Vagina (tissue), 2 donors: ENCODE data around the gene MROH2B. TPM values are rescaled to one million over a fixed set of nuclear protein-coding genes. Genes with fewer than 3 reads are reported as not detected.

Experiments
- DNase-seq, 2 donors: peaks; one replicate each; pipeline ENCODE4 v3.0.0-alpha.2; 2017; ENCODE audit errors: extremely low spot score in 2 of 2
- H3K27ac ChIP-seq: fragments of 200-600 bp; sonication (generic); one replicate; pipeline ENCODE4 v1.5.1; 2019
- H3K27me3 ChIP-seq: fragments of 200-600 bp; sonication (generic); one replicate; pipeline ENCODE4 v1.5.1; 2019
- H3K36me3 ChIP-seq, 2 donors: fragments of 200-600 bp; sonication (generic); one replicate each; pipeline ENCODE4 v1.5.1; 2017 to 2019
- H3K4me1 ChIP-seq: fragments of 200-600 bp; sonication (generic); one replicate; pipeline ENCODE4 v1.5.1; 2019
- H3K4me3 ChIP-seq, 2 donors: fragments of 200-600 bp; sonication (generic); 1 replicate in 1 of 2; 2 replicates in 1 of 2; pipeline ENCODE4 v1.5.1; 2016 to 2019
- H3K9me3 ChIP-seq: fragments of 200-600 bp; sonication (generic); one replicate; pipeline ENCODE4 v1.5.1; 2019
- CTCF ChIP-seq, 3 experiments: fragments of 450-650 bp in 2 of 3; fragments of 200-600 bp in 1 of 3; sonication (generic) in 1 of 3; IDR thresholded peaks; one replicate each; pipeline ENCODE4 v1.5.1; 2017 to 2019; ENCODE audit warnings: antibody characterized with exemption in 3 of 3, mild to moderate bottlenecking in 2 of 3, moderate library complexity in 2 of 3
- POLR2A ChIP-seq, 2 donors: fragments of 450-650 bp; IDR thresholded peaks; one replicate each; pipeline ENCODE4 v1.6.1; 2017; ENCODE audit warnings: antibody characterized with exemption in 2 of 2, mild to moderate bottlenecking in 2 of 2, moderate library complexity in 2 of 2
- POLR2AphosphoS5 ChIP-seq, 2 donors: sonication (generic); formaldehyde crosslinking; IDR thresholded peaks; one replicate each; pipeline ENCODE4 v1.9.0; 2017; ENCODE audit warnings: antibody characterized with exemption in 2 of 2, mild to moderate bottlenecking in 2 of 2, low read depth in 1 of 2; ENCODE audit not compliant: insufficient read depth in 1 of 2
- intact Hi-C: fragments of 100-400 bp; cut with DNase I; formaldehyde crosslinking; loops from one replicate; pipeline ENCODE4 v1.15.1; 2023
- total RNA-seq: library from RNA; depleted of rRNA; stranded (reverse); fragments of >200 nt; gene quantifications from one replicate; pipeline ENCODE4 v1.2.3, GENCODE V29; 2016

MROH2B gene
- total RNA-seq, 1 donor from 2014 or later, result not detected

DNA sequence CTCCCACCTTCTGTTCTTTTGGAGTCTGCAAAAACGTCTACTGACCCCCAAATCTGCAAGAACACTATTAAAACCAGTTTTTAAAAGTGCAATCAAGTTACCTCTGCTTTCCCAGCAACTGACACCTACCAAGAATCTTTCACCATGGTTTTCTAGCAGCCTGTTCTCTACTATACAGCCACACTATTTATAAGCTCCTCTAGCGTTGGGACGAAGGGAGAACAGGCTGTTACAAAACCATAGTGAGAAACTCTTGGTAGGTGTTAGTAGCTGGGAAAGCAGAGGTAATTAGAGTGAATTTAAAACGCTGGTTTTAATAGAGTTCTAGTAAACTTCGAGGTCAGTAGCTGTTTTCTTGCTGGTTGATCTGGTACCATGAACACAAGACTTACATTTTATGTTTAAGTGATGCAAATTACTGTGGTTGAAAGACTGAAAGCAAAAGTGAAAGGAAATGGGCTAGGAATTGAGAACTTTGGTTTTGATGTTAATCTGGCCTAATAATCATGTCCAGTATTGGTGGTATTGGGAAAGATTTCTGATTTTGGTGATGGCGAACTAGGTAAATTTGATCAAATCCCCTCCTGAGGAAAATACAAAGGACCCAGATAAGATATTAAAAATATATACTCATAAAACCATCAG is 5.3 kb downstream of the MROH2B start:
- Histone ChIP-seq H3K27ac (no peak overlapping the region), H3K9me3 (no peaks in the 10 kb centered on the region), H3K4me1 (no peaks in the 10 kb centered on the region), H3K36me3 (no peaks in the 10 kb centered on the region), H3K27me3 (no peaks in the 10 kb centered on the region), H3K4me3 (no peak overlapping the region)
- intact Hi-C loops, result no loop called here
- no peak for DNase-seq
- TF ChIP-seq CTCF (IDR thresholded peaks at IDR 0.05), result no peak
- no peak for TF ChIP-seq POLR2AphosphoS5 (IDR thresholded peaks at IDR 0.05; ENCODE audit: insufficient read depth in 1 of 2, low read depth in 1 of 2)
- TF ChIP-seq POLR2A (IDR thresholded peaks at IDR 0.05), result no peak

DNA sequence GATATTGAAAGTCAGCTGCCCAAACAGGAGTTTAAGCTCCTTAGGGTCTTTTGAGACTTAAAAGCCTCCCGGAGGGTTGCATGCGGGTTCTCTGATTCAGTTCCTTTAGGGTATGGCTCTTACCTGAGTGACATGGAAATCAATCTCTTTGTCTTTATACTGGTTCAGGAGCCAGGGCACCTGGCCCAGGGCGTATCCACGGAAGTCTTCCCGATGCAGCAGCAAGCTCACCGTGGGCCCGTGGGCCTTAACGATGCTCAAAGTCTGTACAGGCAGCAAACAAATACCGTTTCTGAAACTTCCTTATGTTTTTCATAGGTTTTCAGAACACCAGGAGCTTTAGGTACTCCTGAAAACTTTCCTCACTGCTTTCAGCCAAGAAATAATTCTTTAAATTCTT is 13.2 kb downstream of the MROH2B start:
- TF ChIP-seq POLR2A (IDR thresholded peaks at IDR 0.05) (no peak), POLR2AphosphoS5 (IDR thresholded peaks at IDR 0.05; ENCODE audit: insufficient read depth in 1 of 2, low read depth in 1 of 2) (no peak), CTCF (IDR thresholded peaks at IDR 0.05) (no peak)
- H3K27me3 ChIP-seq, result no peaks in the 10 kb centered on the region
- DNase-seq, result no peak

GRCh38 chr5:41057231-41057630 is 13.9 kb downstream of the MROH2B start:
- H3K4me3 ChIP-seq, result no peak overlapping the region
- no peaks in the 10 kb centered on the region for H3K9me3 ChIP-seq
- H3K4me1 ChIP-seq, result no peaks in the 10 kb centered on the region
- DNase-seq, result no peak
- intact Hi-C loops, result no loop called here
- H3K27ac ChIP-seq, result no peak overlapping the region
- TF ChIP-seq POLR2AphosphoS5 (IDR thresholded peaks at IDR 0.05; ENCODE audit: insufficient read depth in 1 of 2, low read depth in 1 of 2) (no peak), POLR2A (IDR thresholded peaks at IDR 0.05) (no peak), CTCF (IDR thresholded peaks at IDR 0.05) (no peak)
- H3K27me3 ChIP-seq, result no peaks in the 10 kb centered on the region
- no peaks in the 10 kb centered on the region for H3K36me3 ChIP-seq

More for the DNA sequence above, 13.2 kb downstream of the MROH2B start:
- Histone ChIP-seq H3K4me3 (no peak overlapping the region), H3K4me1 (no peaks in the 10 kb centered on the region), H3K9me3 (no peaks in the 10 kb centered on the region), H3K36me3 (no peaks in the 10 kb centered on the region), H3K27ac (no peak overlapping the region)
- intact Hi-C loops, result no loop called here

DNA sequence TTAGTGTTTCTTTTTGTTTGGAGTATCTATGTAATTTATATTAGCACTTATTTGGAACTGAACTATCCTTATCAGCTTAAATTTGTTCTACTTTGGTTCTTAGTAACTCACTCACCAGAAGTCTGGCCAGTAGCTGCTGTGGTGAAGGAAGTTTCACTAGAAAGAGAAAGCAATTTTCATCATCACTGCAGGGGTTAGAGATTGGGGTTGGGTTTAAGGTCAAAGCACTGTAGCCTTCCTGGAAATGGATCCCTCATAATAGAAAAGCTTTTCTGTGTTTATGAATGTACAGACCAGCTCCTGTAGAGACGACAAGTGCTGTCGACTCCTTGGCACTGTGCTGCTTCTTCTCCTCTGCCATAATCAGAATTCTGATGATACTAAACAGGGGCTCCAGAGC is 22.2 kb downstream of the MROH2B start:
- Histone ChIP-seq H3K4me3 (no peak overlapping the region), H3K9me3 (no peaks in the 10 kb centered on the region), H3K27me3 (no peaks in the 10 kb centered on the region), H3K27ac (no peak overlapping the region), H3K4me1 (no peaks in the 10 kb centered on the region), H3K36me3 (no peaks in the 10 kb centered on the region)
- DNase-seq, result no peak
- TF ChIP-seq CTCF (IDR thresholded peaks at IDR 0.05), result no peak
- no peak for TF ChIP-seq POLR2A (IDR thresholded peaks at IDR 0.05)
- no peak for TF ChIP-seq POLR2AphosphoS5 (IDR thresholded peaks at IDR 0.05; ENCODE audit: insufficient read depth in 1 of 2, low read depth in 1 of 2)
- intact Hi-C loops, result no loop called here

- DNase-seq, result no peak
- H3K36me3 ChIP-seq, result no peaks in the 10 kb centered on the region
- TF ChIP-seq POLR2AphosphoS5 (IDR thresholded peaks at IDR 0.05; ENCODE audit: insufficient read depth in 1 of 2, low read depth in 1 of 2) (no peak), CTCF (IDR thresholded peaks at IDR 0.05) (no peak), POLR2A (IDR thresholded peaks at IDR 0.05) (no peak)
- no peaks in the 10 kb centered on the region for H3K9me3 ChIP-seq
- no peaks in the 10 kb centered on the region for H3K27me3 ChIP-seq
- no peak overlapping the region for H3K27ac ChIP-seq
- intact Hi-C loops, result no loop called here
- no peak overlapping the region for H3K4me3 ChIP-seq
- no peaks in the 10 kb centered on the region for H3K4me1 ChIP-seq
Observed at GRCh38 chr5:41043109-41043747, 27.9 kb downstream of the MROH2B start.
